GM19468 (cell line): Measurements from ENCODE around the gene CSF3R.
"Not testable (repeated sequence)": the region's sequence is repeated elsewhere in the genome, so short reads cannot be mapped to it uniquely, and the experiment has no call there.

Source experiments
- ATAC-seq: cut with Tn5 transposase; IDR thresholded peaks from one replicate; pipeline ENCODE4 v1.9.1; 2021; ENCODE audit warnings: mild to moderate bottlenecking, moderate library complexity, moderate number of reproducible peaks; ENCODE audit not compliant: unreplicated experiment; ENCODE audit errors: extremely low read depth

CSF3R gene

DNA sequence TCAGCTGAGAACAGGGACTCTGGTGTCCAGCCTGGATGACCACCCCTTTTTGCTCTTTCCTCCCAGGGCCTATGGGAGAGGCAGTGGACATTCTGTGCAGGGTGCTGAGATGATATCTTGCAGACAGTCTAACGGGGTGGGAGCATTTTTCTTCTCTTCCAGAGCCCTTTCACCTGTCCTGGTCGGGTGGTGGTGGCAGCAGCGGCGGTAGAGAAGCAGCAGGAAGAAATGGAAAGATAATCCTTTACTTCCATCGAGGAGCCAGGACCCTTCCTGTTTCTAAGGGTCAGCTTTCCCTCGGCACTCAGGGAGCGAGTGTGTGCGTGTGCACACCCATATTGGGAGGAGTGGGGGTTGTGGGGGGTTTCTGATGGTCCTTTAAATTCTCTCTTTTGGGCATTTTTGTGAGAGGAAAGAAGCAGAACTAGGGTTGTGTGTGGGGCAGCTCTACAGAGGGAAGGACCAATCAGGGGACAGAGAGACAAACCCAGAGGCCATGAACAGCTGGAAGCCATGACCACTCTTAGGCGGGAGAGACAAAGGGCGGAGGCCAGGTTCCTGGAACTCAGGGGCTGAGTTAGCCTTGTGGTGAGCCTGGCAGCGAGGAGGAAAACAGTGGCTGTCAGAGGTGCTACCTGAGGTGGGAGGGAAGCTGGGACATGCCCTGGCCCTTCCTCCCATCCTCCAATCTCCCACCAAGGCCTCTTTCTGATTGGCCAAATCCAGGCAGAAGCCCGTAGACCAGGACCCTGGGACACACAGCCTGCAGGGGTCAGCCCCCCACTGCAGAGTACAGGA lies 31.2 kb upstream of the CSF3R start:
- no peak for ATAC-seq

DNA sequence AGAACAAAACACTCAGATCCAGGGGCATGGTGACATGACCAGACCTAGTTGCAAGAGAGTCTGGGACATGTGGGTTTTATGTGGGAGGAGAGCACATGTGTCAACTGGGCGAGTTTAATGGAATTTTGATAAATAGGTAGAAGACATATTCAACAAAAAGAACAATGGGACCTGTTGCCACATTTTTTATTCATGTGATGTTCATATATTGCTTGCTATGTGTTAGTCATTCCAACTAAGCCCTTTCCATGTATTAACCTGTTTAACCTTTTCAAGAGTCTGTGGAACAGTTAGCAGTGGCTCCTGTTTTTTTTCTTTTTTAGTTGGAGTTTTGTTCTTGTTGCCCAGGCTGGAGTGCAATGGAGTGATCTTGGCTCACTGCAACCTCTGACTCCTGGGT lies 30.1 kb upstream of the CSF3R start:
- ATAC-seq, result no peak

DNA sequence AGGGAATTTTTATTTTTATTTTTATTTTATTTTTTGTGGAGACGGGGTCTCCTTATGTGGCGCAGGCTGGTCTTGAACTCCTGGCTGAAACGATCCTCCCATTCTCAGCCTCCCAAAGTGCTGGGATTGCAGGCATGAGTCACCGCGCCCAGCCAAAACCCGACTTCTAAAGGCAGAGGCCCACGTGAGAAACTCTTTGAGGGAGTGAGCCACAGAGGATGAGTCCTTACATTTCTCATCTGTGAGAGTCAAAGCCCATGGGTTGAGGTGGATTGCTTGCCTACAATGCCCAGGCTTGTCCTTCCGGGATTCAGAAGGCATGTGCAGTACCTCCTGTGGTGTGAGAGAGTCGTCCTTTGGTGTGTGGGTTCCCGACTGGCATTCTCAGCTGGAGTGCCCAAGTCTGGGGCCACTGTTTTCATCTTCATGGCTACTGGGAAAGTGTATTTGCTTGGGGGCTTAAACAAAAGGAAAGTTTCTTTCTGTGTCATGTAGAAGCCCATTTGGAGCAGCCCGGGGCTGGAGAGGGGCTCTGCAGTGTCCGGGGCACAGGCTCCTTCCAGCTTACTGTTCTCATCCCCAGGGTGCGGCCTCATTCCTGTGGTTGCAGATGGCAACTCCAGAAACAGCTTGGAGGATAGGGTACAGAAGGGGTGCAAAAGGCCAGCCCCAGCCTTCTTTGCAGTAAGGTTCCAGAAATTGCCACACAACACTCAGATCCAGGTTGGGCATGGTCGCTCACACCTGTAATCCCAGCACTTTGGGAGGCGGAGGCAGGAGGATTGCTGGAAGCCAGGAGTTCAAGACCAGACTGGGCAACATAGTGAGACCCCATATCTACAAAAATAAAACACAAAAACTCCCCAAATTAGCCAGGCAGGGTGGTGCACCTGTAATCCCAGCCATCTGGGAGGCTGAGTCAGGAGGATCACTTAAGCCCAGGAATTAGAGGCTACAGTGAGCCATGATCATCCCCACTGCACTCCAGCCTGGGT lies 29.4 kb upstream of the CSF3R start:
- no peak for ATAC-seq

DNA sequence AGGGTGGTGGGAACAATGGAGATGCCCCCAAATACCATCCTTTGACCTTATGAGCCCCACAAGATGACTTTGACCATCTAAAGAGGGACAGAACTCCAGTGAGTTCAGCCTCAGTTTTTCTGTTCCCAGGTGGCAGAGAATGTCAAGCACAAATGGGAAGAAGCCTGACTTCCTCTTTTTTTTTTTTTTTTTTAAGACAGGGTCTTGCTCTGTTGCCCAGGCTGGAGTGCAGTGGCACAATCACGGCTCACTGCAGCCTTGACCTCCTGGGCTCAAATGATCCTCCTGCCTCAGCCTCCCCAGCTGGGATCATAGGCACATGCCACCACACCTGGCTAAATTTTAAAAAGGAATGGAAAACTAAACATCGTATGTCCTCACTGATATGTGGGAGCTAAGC lies 28.5 kb upstream of the CSF3R start:
- ATAC-seq, result not testable (repeated sequence)

DNA sequence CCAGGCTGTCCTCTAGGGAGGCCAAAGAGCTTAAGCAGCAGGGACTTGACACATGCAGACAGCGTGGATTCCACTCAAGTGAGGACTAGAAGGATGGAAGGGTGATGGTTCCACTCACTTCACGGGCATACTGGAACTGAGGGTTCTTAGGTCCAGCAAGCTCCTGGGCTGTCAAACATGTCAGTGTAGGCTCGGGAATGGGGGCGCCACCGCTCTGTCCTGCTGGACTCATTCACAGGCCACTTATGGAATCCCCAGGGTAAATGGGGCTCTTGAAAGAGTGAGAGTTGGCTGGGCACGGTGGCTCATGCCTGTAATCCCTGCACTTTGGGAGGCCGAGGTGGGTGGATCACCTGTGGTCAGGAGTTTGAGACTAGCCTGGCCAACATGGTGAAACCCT lies 27.7 kb upstream of the CSF3R start:
- ATAC-seq, result no peak

DNA sequence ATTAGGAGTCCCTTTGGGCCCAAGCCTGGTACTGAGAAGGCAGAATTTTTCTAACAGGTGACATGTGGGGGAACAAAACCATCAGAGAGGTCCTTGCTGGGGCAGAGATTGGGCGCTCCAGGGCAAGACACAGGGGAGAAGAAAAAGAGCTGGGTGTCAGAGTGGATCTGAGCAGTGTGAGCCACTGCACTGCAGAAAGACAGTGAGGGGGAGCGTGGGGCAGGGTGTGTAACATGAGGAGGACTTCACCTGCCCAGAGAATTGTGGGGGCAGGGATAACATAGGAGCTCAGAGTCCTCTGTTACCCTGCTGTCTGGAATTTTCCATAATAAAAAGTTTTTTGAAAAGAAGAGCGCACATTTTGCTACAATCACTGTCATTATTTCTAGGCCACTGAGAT lies 25.5 kb upstream of the CSF3R start:
- no peak for ATAC-seq

DNA sequence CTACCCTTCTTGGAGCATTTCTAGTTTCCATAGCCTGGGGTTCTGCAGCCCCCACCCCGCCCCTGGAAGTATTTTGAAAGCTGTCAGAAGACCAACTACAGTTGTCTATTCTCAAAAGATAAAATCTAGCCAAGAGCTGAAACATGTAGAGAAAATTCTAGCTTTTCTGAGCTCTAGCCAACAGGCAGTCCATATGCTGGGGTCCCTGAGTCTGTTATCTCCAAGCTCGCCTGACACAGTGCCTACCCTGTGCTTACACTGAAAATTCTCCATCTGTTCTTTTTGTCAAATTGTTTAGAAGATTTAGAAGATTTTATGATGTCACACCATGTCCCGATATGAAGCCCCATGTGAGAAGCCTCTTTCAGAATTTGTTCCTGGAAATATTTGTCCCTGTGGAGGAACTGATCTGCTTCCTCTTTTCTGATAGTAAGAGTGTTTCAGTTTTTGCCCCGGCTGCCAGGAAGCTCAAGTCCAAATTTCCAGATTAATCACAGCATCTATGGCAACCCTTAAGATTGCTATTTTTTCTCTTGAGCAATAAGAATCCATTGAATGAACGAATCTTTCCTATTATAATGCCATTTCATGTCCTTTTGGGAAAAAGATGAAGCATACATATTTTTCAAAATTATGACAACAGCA lies 23.7 kb upstream of the CSF3R start:
- ATAC-seq, result no peak

DNA sequence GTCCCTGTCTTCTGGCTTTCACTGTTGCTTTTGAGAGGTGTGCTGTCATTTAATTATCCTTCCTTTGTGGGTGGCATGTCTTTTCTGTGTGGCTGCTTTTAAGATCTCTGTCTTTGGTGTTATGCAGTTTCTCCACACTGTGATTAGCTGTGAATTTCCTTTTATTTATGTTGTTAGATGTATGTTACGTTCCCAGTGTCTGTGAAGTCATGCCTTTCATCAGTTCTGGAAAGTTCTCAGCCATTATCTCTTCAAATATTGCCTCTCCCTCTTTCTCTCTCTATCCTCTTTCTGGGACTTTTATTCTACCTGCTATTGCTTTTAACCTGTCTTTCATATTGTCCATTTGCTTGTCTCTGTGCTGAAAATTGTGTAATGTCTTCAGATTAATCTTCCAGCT lies 21.0 kb upstream of the CSF3R start:
- no peak for ATAC-seq

DNA sequence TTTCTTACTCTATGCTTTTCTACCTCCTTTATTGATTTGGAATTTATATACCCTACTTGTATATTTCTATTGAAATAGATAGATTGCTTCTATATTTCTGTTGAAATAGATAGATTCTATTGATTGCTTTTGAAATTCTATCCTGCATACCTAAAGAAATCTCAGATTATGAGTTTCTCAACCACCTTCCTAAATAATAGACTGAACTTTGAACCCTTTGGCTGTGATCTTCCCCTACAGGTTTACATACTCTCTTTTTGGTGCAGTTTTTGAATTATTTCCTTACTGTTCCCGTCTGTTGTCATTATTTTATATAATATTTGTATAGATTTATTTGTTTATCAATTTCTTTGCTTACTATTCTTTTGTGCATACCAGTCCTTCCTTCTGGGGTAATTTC lies 20.4 kb upstream of the CSF3R start:
- ATAC-seq, result no peak

DNA sequence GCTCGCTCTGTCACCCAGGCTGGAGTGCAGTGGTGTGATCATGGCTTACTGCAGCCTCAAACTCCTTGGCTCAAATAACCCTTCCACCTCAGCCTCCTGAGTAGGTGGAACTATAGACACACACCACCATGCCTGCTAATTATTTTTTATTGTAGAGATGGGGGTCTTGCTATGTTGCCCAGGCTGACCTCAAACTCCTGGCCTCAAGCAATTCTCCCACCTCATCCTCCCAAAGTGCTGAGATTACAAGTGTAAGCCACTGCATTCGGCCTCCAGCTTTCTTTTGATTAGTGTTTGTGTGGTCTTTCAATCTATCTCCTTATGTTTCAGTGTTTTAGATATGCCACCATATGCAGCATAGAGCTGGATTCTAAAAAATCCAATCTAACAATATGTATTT lies 19.9 kb upstream of the CSF3R start:
- no peak for ATAC-seq

DNA sequence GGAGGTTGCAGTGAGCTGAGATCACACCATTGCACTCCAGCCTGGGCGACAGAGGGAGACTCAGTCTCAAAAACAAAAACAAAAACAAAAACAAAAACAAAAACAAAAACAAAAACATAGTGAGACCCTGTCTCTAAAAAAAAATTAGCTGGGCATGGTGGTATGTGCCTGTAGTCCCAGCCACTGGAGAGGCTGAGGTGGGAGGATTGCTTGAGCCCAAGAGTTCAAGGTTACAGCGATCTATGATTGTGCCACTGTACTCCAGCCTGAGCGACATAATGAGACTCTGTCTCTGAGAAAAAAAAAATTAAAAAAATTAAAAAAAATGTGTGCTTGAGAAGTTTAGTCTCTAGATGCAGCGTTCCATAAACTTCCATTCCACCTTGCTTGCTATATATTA lies 19.2 kb upstream of the CSF3R start:
- not testable (repeated sequence) for ATAC-seq

DNA sequence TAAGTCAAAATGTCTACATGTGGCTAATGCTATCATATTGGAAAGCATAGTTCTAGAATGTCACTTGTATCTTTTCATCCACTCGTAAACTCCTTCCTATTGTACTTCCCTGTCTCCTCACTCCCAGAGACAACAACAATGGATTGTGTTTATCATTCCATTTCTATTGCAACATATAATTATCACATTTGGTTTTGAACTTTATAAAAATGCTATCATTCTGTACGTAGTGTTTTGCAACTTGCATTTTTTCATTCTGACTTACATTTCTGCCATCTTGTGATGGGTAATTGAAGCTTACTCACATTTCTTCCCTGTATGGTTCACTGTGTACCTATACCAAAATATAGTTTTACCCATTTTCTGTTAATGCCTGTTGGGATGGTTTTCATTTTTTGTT lies 14.5 kb upstream of the CSF3R start:
- ATAC-seq, result no peak

DNA sequence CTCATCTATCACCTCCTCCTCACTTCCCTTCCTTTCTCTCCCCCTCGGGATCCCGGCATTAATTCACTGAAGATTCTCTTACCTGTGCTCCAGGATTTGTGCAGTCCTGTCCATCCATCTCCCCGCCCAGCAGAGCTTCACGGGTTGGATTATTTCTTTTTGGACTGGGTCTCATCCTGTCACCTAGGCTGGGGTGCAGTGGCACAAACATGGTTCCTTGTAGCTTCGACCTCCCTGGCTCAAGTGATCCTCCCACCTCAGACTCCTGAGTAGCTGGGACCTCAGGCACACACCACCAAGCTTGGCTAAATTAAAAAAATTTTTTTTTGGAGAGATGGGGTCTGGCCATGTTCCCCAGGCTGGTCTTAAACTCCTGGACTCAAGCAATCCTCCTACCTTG lies 12.3 kb upstream of the CSF3R start:
- ATAC-seq, result no peak

DNA sequence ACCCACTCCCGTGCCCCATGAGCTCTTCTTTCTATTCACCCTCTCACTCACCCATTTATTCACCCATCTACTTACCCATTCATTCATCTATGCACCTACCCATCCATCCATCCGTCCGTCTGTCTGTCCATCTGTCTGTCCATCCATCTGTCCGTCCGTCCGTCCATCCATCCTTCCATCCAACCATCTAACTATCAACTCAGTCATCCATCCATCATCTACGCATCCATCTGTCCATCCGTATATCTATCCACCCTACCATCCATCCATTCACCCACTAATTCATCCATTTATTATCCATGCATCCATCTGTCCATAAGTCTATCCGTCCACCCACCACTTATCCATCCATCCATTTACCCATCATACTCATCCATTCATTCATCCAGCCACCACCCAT lies 10.8 kb upstream of the CSF3R start:
- no peak for ATAC-seq

DNA sequence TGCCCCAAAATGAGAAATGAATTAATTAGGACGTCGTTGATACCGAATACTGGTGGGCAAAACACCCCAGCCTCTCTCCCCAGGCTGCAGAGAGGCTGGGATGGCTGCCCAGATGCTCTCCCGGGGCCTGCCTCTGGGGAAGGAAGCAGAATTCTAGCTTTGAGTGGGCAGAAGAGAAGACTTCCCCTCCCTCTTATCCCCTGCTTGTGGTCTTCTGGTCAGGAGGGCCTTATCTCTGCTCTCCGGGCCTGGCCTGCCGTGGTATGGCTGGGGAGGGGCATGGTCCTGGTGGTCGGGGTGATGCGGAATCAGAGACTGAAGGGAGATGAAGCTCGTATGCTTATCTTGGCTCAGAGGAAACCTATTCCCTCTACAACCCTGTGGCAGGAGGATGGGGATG lies 9.8 kb upstream of the CSF3R start:
- no peak for ATAC-seq

DNA sequence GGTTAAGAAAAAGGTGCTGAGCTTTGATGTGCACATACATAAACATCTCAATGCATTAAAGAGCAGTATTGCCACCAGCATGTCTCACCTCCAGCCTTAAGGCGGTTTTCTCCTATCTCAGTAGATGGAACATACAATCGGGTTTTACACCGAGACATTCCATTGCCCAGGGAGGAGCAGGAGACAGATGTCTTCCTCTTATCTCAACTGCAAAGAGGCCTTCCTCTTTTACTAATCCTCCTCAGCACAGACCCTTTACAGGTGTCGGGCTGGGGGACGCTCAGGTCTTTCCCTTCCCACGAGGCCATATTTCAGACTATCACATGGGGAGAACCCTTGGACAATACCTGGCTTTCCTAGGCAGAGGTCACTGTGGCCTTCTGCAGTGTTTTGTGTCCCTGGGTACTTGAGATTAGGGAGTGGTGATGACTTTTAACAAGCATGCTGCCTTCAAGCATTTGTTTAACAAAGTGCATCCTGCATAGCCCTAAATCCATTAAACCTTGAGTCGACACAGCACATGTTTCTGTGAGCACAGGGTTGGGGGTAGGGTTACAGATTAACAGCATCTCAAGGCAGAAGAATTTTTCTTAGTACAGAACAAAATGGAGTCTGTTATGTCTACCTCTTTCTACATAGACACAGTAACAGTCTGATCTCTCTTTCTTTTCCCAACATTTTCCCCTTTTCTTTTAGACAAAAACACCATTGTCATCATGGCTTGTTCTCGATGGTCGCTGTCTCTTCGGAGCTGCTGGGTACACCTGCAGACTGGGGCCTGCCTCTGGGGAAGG lies 6.7 kb upstream of the CSF3R start:
- ATAC-seq, result not testable (repeated sequence)

DNA sequence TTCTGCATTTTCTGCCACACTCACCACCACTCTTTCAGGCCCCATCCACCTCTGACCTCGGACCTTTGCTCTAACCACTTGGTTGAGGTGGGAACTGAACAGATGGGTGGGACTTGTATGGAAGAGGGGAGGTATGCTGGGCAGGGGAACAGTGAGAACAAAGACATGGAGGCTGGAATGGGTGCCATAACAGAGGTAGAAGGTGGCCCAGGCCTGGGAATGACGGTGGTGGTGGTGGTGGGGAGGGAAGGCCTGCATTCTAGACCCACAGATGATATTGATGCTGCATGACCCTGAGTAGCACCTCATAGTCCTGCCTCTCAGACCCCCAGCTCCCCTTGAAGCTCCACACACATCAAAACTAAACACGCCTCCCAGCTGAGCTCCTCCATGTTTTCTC lies 5.2 kb upstream of the CSF3R start:
- no peak for ATAC-seq

DNA sequence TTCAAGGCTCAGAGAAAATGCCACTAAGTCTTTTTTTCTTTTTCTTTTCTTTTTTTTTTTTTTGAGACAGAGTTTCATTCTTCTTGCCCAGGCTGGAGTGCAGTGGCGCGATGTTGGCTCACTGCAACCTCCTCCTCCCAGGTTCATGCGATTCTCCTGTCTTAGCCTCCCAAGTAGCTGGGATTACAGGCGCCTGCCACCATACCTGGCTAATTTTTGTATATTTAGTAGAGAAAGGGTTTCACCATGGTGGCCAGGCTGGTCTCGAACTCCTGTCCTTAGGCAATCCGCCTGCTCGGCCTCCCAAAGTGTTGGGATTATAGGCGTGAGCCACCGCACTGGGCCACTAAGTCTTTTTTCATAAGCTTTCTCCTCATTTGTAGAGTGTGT lies 4.6 kb upstream of the CSF3R start:
- ATAC-seq, result not testable (repeated sequence)

DNA sequence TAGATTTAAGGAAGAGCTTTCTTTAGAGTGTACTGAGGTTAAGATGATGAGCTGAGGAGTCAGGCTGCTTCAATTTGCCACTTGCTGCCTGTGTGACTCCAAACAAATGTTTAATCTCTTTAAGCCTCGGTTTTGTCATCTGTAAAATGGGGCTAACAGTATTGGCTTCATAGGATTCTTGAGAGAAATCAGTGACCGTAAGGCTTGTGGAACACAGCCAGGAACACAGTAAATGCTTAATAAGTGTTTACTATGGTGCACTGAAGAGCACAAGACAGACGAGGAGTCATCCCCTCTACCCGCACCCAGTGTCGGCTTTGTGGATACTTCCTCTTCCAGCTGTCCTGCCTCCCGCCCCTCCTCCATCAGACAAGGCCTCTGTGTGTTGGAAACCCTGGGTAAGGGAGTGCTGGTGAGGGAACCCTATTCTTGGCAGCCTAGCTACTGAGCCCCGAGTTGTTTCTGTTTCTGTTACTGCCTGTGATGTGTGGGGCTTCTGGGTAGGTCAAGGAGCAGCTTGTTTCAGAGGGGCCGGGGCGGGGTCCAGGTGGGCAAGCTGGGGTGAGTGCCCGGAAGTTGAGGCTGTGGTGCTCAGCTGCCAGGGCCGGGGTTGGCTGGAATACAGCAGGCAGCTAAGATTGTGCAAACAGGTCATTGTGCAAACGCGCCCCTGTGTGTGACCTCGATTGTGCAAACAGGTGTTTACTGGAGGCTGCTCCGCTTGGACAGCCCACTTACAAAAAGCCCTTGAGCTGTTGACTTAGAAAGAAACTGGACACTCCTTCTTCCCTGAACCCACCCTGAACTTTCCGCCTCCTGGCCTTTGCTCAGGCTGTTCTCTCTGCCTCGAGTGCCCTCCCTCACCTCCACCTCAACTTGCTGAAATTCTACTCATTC lies 4.0 kb upstream of the CSF3R start:
- ATAC-seq, result no peak
